Esophagus muscularis mucosa (tissue), 4 donors: Measurements from ENCODE around the gene PTBP1. TPM values are rescaled to one million over a fixed set of nuclear protein-coding genes. Genes with fewer than 3 reads are reported as not detected.

Source experiments
- DNase-seq: peaks from one replicate; pipeline ENCODE4 v3.0.0-alpha.2; 2017; ENCODE audit errors: extremely low spot score
- H3K27ac ChIP-seq, 4 donors: fragments of 200-600 bp; sonication (generic); replicated peaks in 1 of 4; 1 replicate in 3 of 4; 2 replicates in 1 of 4; pipeline ENCODE4 v1.5.1; 2016 to 2019; ENCODE audit warnings: mild to moderate bottlenecking in 1 of 4
- H3K27me3 ChIP-seq, 4 donors: fragments of 200-600 bp; sonication (generic); one replicate each; pipeline versions ENCODE4 v1.5.1 to v1.6.0; 2016 to 2019
- H3K36me3 ChIP-seq, 4 donors: fragments of 200-600 bp; sonication (generic); one replicate each; pipeline ENCODE4 v1.5.1; 2016 to 2019
- H3K4me1 ChIP-seq, 4 donors: fragments of 200-600 bp; sonication (generic); one replicate each; pipeline ENCODE4 v1.5.1; 2016 to 2019
- H3K4me3 ChIP-seq, 4 donors: fragments of 200-600 bp; sonication (generic); 1 replicate in 2 of 4; 2 replicates in 2 of 4; pipeline ENCODE4 v1.5.1; 2016 to 2019; ENCODE audit warnings: mild to moderate bottlenecking in 4 of 4, moderate library complexity in 1 of 4
- H3K9me3 ChIP-seq, 4 donors: fragments of 200-600 bp; sonication (generic); 1 replicate in 3 of 4; 2 replicates in 1 of 4; pipeline ENCODE4 v1.5.1; 2016 to 2019
- CTCF ChIP-seq, 3 experiments: fragments of 200-600 bp in 2 of 3; fragments of 450-650 bp in 1 of 3; sonication (generic) in 2 of 3; IDR thresholded peaks; one replicate each; pipeline ENCODE4 v1.5.1; 2017 to 2019; ENCODE audit warnings: antibody characterized with exemption in 3 of 3, mild to moderate bottlenecking in 2 of 3, moderate library complexity in 1 of 3
- EP300 ChIP-seq: sonication (generic); formaldehyde crosslinking; IDR thresholded peaks from one replicate; pipeline ENCODE4 v1.6.1; 2017; ENCODE audit warnings: antibody characterized with exemption
- POLR2A ChIP-seq: fragments of 450-650 bp; IDR thresholded peaks from one replicate; pipeline ENCODE4 v1.6.1; 2017; ENCODE audit warnings: antibody characterized with exemption, moderate library complexity, mild to moderate bottlenecking, low read depth
- POLR2AphosphoS5 ChIP-seq, 2 donors: sonication (generic); formaldehyde crosslinking; IDR thresholded peaks; one replicate each; pipeline ENCODE4 v1.6.1; 2017; ENCODE audit warnings: antibody characterized with exemption in 2 of 2
- WGBS: methylation state at CpG from one replicate; pipeline ENCODE4 v1.1.5; 2018; 5-methylcytosine and 5-hydroxymethylcytosine counted together
- intact Hi-C: fragments of 100-400 bp; cut with DNase I; formaldehyde crosslinking; loops from one replicate; pipeline ENCODE4 v1.15.1; 2023
- total RNA-seq, 4 donors: library from RNA; depleted of rRNA; stranded (reverse); fragments of >200 nt; gene quantifications; one replicate each; pipeline versions ENCODE4 v1.1.0 to v1.2.1, GENCODE V29; 2016

Gene PTBP1
- total RNA-seq, 4 donors from 2014 or later, result 76.8 to 110 (median 95.3) TPM

GRCh38 chr19:805166-805551, 7.9 kb downstream of the PTBP1 start:
- DNase-seq, result no peak
- Histone ChIP-seq H3K36me3 (peaks cover 63 to 85% (median 80%) of the 10 kb centered on the region in 4 donors), H3K4me1 (peaks cover 40 to 51% (median 46%) of the 10 kb centered on the region in 4 donors), H3K27me3 (no peaks in the 10 kb centered on the region), H3K27ac (no peak overlapping the region), H3K9me3 (no peaks in the 10 kb centered on the region), H3K4me3 (no peak overlapping the region)
- WGBS, result 94% methylated on average over 7 of the region's 33 CpGs
- TF ChIP-seq EP300 (no peak), POLR2A (no peak), CTCF (IDR thresholded peaks at IDR 0.05) (no peak), POLR2AphosphoS5 (IDR thresholded peaks at IDR 0.05) (no peak)
- intact Hi-C loops, result loop anchor here (10.0 kb wide), 1 partner anchor 60 kb away; no protein-coding TSS in a partner anchor

GRCh38 chr19:805600-806550, 8.6 kb downstream of the PTBP1 start:
- Histone ChIP-seq H3K9me3 (no peaks in the 10 kb centered on the region), H3K4me1 (peaks cover 33 to 44% (median 39%) of the 10 kb centered on the region in 4 donors), H3K4me3 (no peak overlapping the region), H3K36me3 (peaks cover 70 to 87% (median 81%) of the 10 kb centered on the region in 4 donors), H3K27me3 (no peaks in the 10 kb centered on the region), H3K27ac (no peak overlapping the region)
- TF ChIP-seq EP300, result no peak
- no peak for TF ChIP-seq POLR2AphosphoS5 (IDR thresholded peaks at IDR 0.05)
- no peak for TF ChIP-seq CTCF (IDR thresholded peaks at IDR 0.05)
- no peak for TF ChIP-seq POLR2A
- no peak for DNase-seq
- intact Hi-C loops, result loop anchor here (10.0 kb wide), 1 partner anchor 59 kb away; no protein-coding TSS in a partner anchor
- WGBS, result 91% methylated on average over 65 of the region's 93 CpGs

GRCh38 chr19:806815-807421, 9.7 kb downstream of the PTBP1 start:
- intact Hi-C loops, result loop anchor here (10.0 kb wide), 1 partner anchor 58 kb away; no protein-coding TSS in a partner anchor

More at GRCh38 chr19:806815-807421, 9.7 kb downstream of the PTBP1 start:
- Histone ChIP-seq H3K4me3 (no peak overlapping the region), H3K27me3 (no peaks in the 10 kb centered on the region), H3K4me1 (peaks cover 22 to 33% (median 28%) of the 10 kb centered on the region in 4 donors), H3K36me3 (peaks cover 79 to 90% (median 89%) of the 10 kb centered on the region in 4 donors), H3K27ac (no peak overlapping the region), H3K9me3 (no peaks in the 10 kb centered on the region)
- no peak for DNase-seq
- no peak for TF ChIP-seq CTCF (IDR thresholded peaks at IDR 0.05)
- TF ChIP-seq POLR2A, result no peak
- TF ChIP-seq POLR2AphosphoS5 (IDR thresholded peaks at IDR 0.05), result no peak
- TF ChIP-seq EP300, result no peak
- WGBS, result 90% methylated on average over 32 of the region's 34 CpGs
